Stimulated activated CD8-positive, alpha-beta memory T cell treated with anti-CD3 and anti-CD28 coated beads, Interleukin-12 subunit alpha, Interleukin-12 subunit beta, amount 100 ng/mL, for 24 hours (primary cell): ENCODE measurements around the gene ERI3.

Experiments used
- DNase-seq: peaks from one replicate; pipeline ENCODE4 v3.0.0-alpha.2; 2020; ENCODE audit errors: extremely low read depth

The ERI3 gene

GRCh38 chr1:44262414-44262813 lies 92.6 kb downstream of the ERI3 start:
- no peak for DNase-seq

- no peak for DNase-seq
These were observed 93.1 kb downstream of the ERI3 start for GRCh38 chr1:44261962-44262361.

GRCh38 chr1:44261171-44261817 lies 93.8 kb downstream of the ERI3 start:
- DNase-seq = no peak

GRCh38 chr1:44260792-44261170 lies 94.3 kb downstream of the ERI3 start:
- DNase-seq = no peak

- DNase-seq = no peak
These were observed 96.0 kb downstream of the ERI3 start for GRCh38 chr1:44259090-44259489.

GRCh38 chr1:44256762-44257554 lies 98.1 kb downstream of the ERI3 start:
- no peak for DNase-seq

GRCh38 chr1:44254392-44254910 lies 100.6 kb downstream of the ERI3 start:
- no peak for DNase-seq

- no peak for DNase-seq
These were observed 102.9 kb downstream of the ERI3 start for GRCh38 chr1:44251989-44252671.

- no peak for DNase-seq
These were observed 103.6 kb downstream of the ERI3 start for GRCh38 chr1:44251486-44251885.

GRCh38 chr1:44250068-44250781 lies 104.8 kb downstream of the ERI3 start:
- no peak for DNase-seq

DNA sequence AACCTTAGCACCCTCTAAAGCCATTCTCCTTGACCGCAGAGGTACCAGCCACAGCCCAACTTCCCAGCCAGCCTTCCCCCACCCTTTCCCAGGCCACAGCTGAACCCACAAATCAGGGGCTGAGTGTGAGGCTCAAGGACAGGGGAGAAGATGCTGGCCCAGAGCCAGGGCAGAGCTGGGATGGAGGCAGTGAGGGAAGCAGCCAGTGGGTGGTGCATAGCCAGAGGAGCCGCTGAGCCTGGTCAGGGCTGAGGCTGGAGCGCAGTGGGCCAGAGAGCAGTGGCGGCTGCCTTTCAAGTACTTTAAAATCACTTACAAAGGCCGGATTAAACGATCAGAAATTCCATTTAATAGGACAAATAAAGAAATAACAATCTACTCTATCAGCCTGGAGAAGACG lies 105.5 kb downstream of the ERI3 start:
- no peak for DNase-seq

- no peak for DNase-seq
These were observed 108.3 kb downstream of the ERI3 start for GRCh38 chr1:44246806-44247205.

GRCh38 chr1:44244986-44245385 lies 110.1 kb downstream of the ERI3 start:
- DNase-seq = no peak

DNA sequence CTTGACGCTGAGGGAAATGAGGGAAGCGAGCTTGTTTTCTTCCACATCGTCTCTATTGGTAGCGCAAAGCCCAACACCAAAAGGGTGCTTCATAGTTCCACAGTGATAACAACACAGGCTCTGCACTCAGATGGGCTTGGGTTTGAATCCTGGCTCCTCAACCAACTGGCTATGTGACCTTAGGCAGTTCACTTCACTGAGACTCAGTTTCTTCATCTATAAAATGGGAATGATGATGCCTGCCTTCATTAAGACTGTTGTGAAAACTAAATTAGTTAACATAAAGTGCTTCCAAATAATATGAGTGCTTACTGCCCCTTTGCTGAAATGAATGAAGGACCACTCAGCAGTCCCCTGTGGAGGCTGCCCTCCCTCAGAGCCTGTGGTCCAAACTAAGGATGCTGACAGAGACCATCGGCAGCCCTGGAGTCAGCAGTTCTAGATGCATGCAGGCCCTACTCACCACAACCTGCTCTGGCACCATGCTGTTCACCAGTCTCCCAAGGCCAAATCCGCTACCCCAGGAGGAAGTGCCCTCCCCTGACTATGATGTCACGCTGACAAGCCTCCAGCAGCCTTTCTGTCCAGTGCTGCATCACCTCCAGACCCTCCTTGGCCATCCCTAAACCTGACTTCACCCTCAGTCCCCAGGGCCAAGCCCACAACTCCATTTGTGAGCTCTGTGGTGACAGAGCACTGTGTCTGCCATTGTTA lies 111.1 kb downstream of the ERI3 start:
- no peak for DNase-seq

DNA sequence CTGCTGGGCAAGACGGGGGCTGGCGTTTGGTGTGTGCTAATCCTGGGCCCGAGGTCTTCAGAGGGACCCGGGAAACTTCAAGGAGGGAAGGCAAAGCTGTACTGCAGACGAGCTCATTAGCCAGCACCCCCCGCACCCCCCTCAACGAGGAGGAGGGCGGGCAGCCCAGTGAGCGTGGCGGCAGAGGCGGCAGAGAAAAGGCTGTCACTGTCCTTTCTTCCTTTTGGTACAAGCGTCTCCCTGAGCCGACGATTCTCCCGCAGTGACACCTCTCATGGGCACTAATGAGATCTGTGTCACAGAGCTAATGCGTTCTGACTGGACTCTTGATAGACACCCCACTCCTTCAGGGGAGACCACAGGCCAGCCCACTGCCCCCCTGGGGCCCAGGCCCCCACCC lies 112.3 kb downstream of the ERI3 start:
- DNase-seq = no peak

DNA sequence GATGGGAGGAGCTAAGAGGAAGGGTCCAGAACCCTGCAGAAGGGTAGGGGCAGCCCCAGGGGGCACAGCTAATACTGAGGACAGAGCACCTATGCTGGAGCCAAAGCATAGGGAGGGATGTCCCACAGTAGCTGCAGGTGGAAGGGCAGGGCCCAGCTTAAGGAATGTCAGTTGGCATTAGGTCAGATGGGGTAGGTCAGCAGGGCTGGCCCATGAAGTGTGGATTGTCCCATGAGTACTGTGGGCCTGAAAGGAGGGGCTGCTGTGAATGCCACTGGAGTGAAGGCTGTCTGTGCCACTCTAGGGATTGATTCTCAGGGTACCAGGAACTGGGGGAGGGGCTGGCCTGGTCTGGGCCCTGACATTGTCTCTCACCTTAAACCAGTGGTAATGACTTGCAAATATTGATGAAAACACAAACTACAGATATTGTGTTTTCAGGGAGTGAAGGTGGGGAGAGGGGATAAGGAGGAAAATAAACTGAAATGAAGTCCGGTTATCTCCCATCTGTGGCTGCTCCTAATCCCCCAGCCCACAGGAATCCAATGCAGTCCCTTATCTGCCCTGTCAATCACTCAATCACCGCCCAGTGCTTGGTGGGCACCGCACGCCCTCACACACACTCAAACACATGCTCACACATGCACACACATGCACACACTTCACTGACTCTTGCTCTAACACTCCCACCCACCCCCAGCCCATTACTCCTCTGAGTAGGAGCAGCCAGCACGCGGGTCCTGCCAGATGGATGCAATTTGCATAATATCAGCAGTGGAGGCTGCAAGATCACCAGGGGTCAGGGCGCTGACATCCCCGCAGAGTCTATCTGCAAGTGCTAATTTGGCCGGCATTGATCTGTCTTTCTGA lies 114.0 kb downstream of the ERI3 start:
- no peak for DNase-seq

DNA sequence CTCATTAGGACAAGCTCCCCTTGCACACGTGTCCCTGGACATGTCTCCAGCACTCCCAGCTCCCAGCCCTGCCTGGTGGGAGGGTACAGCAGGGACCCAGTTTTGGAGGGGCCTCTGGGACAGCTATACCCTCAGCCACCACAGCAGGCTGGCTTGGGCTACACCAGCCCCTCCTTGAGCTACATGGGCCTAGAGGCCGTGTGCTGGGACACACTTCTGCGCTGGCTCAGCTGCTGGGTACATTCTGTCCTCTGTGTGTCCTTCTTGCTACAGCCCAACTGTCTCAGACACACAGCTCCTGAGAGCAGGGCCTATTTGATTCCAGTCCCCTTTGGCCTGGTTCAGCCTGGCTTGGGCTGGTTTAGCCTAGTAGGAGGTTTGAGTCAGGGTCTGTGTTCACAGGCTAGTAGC lies 115.1 kb downstream of the ERI3 start:
- DNase-seq = no peak

- no peak for DNase-seq
These were observed 115.6 kb downstream of the ERI3 start for GRCh38 chr1:44239331-44239960.

- no peak for DNase-seq
These were observed 116.4 kb downstream of the ERI3 start for GRCh38 chr1:44238660-44239059.
